ENCODE data around the gene CNNM2.

- TF ChIP-seq CTCF (IDR thresholded peaks at IDR 0.05; ENCODE audit: insufficient read depth, low read length) (no peak), GABPA (IDR thresholded peaks at IDR 0.05; ENCODE audit: low read depth) (no peak)
Measured at GRCh38 chr10:102894466-102895213, 23.5 kb upstream of the CNNM2 start.
